ENCODE measurements around the gene YTHDF1.

The YTHDF1 gene

DNA sequence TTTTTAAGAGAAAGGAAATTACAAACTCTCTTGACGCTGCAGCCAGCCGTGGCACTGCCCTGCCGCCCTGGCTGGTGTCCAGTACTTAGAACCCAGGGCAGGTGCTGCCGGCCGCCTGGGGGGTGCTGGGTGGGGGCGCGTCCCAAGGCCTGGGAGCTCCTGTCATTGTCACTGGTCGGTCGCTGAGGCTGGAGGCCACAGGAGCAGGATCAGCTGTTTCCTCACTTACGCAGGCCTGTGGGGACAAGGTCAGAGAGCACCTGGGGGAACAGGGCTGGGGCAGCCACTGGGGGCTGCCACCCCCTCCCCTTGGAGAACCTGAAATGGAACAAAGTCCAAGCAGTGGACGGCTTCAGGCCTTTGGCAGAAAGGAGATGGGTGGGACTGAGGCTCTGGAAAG lies 25.3 kb upstream of the YTHDF1 start:
- no peak for ATAC-seq (ENCODE audit: low read depth)
- H3K36me3 Mint-ChIP-seq = no peaks in the 10 kb centered on the region
- H3K4me1 Mint-ChIP-seq = no peaks in the 10 kb centered on the region
- no peaks in the 10 kb centered on the region for H3K9me3 Mint-ChIP-seq
- H3K27ac Mint-ChIP-seq = no peak overlapping the region
- H3K4me3 Mint-ChIP-seq = no peak overlapping the region
- no peak for DNase-seq (ENCODE audit: low spot score in 2 of 2)
- peaks cover 18% of the 10 kb centered on the region for H3K27me3 Mint-ChIP-seq

DNA sequence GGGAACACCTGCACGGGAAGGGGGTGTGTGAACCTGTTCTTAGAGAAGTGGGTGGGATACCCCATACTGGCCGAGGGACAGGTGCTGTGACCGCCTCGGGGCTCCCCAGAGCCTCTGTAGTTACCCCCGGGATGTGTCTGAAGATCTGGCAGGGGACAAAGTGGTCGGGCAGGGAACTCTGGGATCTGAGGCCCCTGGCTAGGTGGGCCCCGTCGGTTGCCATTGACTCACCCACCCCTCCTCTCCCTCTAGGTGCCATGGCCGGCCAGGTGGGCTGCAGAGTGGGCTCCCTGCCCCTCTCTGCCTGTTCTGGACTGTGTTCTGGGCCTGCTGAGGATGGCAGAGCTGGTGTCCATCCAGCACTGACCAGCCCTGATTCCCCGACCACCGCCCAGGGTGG lies 24.1 kb upstream of the YTHDF1 start:
- DNase-seq (ENCODE audit: low spot score in 2 of 2) = no peak
- H3K9me3 Mint-ChIP-seq = no peaks in the 10 kb centered on the region
- H3K27ac Mint-ChIP-seq = no peak overlapping the region
- no peak for ATAC-seq (ENCODE audit: low read depth)
- no peak overlapping the region for H3K4me3 Mint-ChIP-seq
- H3K27me3 Mint-ChIP-seq = peaks cover 13% of the 10 kb centered on the region
- peaks cover 2% of the 10 kb centered on the region for H3K4me1 Mint-ChIP-seq
- no peaks in the 10 kb centered on the region for H3K36me3 Mint-ChIP-seq

- H3K4me1 Mint-ChIP-seq = peaks cover 5% of the 10 kb centered on the region
- H3K27ac Mint-ChIP-seq = no peak overlapping the region
- no peaks in the 10 kb centered on the region for H3K9me3 Mint-ChIP-seq
- H3K27me3 Mint-ChIP-seq = peaks cover 16% of the 10 kb centered on the region
- no peak for DNase-seq (ENCODE audit: low spot score in 2 of 2)
- ATAC-seq (ENCODE audit: low read depth) = no peak
- no peaks in the 10 kb centered on the region for H3K36me3 Mint-ChIP-seq
- no peak overlapping the region for H3K4me3 Mint-ChIP-seq
These were observed 23.5 kb upstream of the YTHDF1 start for GRCh38 chr20:63239431-63239830.

DNA sequence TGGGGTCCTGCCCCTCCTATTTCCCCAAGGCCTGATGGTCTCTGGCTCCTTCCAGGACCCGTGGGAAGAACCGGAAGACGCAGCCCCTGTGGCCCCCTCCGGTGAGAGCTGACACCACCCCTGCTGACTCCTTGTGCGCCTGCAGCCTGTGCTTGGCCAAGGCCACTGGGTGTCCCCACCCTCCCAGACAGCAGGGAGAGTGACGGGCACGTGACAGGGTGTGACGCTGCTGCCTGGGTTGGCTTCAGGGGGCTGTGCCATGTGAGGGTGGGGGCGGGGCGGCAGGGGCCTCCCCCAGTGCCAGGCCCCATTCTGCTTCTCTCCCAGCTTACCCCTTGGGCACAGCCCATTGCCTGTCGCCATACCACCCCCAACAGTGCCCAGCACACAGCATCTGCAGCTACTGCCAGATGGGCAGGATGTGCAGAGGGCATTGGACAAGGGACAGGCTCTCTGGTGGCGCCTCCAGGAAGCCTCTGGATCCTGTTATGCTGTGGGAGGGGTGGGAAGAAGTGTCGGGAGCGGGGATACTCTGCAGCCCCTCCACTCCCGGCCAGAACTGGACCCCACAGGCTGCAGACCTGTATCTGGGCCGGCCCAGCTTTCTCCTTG lies 22.7 kb upstream of the YTHDF1 start:
- DNase-seq (ENCODE audit: low spot score in 2 of 2) (no peak), ATAC-seq (ENCODE audit: low read depth) (peak; percentile 43)
- no peaks in the 10 kb centered on the region for H3K9me3 Mint-ChIP-seq
- H3K27me3 Mint-ChIP-seq = peaks cover 9% of the 10 kb centered on the region
- H3K27ac Mint-ChIP-seq = no peak overlapping the region
- no peaks in the 10 kb centered on the region for H3K36me3 Mint-ChIP-seq
- H3K4me3 Mint-ChIP-seq = no peak overlapping the region
- H3K4me1 Mint-ChIP-seq = peaks cover 5% of the 10 kb centered on the region

DNA sequence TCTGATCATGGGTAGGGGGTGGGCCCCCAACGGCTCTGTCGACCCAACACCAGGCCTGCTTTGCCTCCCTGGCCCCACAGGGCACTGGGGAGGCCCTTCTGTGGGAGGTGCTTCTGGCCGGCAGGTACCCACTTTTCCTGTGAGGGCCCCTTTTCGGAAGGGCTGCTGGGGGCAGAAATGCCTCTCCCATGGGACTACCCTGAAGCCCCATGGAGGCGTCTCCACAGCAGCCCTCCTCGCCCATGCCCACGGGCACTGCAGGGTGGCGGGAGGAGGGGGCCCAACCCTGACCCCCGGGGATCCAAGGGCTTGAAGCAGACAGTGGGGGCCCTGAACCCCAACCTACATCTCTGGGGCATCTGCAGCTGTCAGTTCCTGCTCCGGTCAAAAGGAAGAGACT lies 22.1 kb upstream of the YTHDF1 start:
- no peak for ATAC-seq (ENCODE audit: low read depth)
- no peak overlapping the region for H3K4me3 Mint-ChIP-seq
- no peak overlapping the region for H3K27ac Mint-ChIP-seq
- H3K9me3 Mint-ChIP-seq = no peaks in the 10 kb centered on the region
- DNase-seq (ENCODE audit: low spot score in 2 of 2) = no peak
- H3K4me1 Mint-ChIP-seq = peaks cover 5% of the 10 kb centered on the region
- peaks cover 9% of the 10 kb centered on the region for H3K27me3 Mint-ChIP-seq
- H3K36me3 Mint-ChIP-seq = no peaks in the 10 kb centered on the region

DNA sequence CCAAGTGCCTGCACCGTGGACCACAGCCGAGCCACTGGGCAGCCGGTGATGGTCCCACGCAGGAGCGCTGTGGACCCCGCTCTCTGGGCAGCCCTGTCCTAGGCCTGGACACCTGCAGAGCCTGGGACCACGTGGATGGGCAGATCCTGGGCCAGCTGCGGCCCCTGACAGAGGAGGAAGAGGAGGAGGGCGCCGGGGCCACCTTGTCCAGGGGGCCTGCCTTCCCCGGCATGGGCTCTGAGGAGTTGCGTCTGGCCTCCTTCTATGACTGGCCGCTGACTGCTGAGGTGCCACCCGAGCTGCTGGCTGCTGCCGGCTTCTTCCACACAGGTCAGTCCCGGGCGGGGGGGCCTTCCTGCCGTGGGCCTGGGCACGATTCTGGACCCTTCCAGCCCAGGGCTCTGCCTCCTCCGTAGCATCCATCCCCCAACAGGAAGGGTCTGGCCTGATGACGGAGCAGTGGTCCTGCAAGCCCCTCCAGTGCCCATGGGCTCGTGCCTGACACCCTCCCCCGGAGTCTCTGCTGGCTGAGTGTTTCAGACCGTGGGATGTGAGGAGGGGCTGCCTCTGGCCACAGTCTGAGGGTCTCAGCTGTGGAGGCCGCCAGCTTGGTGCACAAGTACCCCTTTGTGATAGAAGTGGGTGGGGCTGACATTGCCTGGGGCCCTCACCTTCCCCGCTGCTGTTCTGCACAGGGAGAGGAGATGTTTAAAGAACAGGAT lies 20.3 kb upstream of the YTHDF1 start:
- Mint-ChIP-seq H3K27me3 (peaks cover 7% of the 10 kb centered on the region), H3K27ac (no peak overlapping the region), H3K36me3 (no peaks in the 10 kb centered on the region), H3K4me1 (peaks cover 5% of the 10 kb centered on the region), H3K4me3 (no peak overlapping the region), H3K9me3 (no peaks in the 10 kb centered on the region)
- DNase-seq (ENCODE audit: low spot score in 2 of 2) (no peak), ATAC-seq (ENCODE audit: low read depth) (no peak)

- Mint-ChIP-seq H3K27me3 (peaks cover 13% of the 10 kb centered on the region), H3K9me3 (no peaks in the 10 kb centered on the region), H3K4me3 (peak within 1 kb of the TSS; percentile 32), H3K27ac (no peak within 1 kb of the TSS), H3K4me1 (peaks cover 5% of the 10 kb centered on the region), H3K36me3 (no peaks in the 10 kb centered on the region)
- DNase-seq (ENCODE audit: low spot score in 2 of 2) (no peak), ATAC-seq (ENCODE audit: low read depth) (peak; percentile 37)
These were observed 19.6 kb upstream of the YTHDF1 start, which contains the start of gene BIRC7 for GRCh38 chr20:63235399-63235983. Gene BIRC7, plus strand, starts transcription at chr20:63235905. Its CDS starts 192 bp downstream, at chr20:63236097.

DNA sequence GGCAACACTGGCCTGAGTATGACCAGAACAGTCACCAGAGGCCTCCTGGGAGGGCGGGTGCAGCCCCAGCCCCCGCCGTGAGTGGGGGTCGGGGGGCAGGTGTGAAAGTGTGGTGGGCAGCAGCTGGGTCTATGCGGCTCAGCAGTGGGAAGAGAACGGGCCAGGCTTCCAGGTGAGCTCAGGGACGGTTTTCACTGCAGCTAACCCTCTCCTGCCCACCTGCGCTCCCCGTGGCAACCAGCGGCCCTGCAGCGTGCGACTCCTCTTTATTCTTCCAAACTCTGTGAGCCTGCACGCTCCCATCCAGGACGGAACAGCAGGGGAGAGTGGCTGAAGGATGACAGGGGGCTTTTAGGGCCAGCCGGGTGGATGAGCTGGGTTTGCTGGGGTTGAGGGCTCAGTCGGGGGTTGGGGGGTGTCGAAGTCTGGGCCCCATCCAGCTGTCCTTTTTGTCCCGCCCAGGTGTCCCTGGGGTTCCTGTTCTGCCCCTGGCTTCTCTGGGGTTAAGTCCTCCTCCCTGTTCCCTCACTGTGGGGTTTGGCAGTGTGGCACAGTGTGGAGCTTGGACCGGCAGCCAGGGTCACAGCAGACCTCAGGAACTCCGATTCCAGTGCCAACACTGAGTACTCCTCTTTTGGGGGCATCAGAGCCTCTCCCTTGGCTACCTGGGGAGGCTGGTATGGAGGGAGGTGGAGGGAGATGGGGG lies 18.9 kb upstream of the YTHDF1 start:
- Mint-ChIP-seq H3K27ac (no peak overlapping the region), H3K36me3 (no peaks in the 10 kb centered on the region), H3K4me1 (peaks cover 5% of the 10 kb centered on the region), H3K9me3 (no peaks in the 10 kb centered on the region), H3K27me3 (peaks cover 17% of the 10 kb centered on the region), H3K4me3 (peak overlapping the region; percentile 32)
- ATAC-seq (ENCODE audit: low read depth) (peak; percentile 54), DNase-seq (ENCODE audit: low spot score in 2 of 2) (no peak)

DNA sequence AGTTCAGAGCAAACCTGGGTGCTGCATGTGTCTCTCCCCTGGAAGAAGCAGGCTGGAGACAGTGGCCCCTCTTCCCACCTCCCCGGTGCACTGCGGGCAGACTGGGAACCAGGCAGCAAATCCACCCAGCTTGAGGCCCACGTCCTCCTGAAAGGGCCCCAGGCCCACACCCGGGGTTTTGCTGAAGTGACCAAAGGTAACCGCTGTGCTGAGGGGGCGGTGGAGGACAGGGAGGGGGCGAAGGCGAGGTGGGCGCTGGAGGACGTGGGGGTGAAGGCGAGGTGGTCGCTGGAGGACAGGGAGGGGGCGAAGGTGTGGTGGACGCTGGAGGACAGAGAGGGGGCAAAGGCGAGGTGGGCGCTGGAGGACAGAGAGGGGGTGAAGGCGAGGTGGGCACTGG lies 18.0 kb upstream of the YTHDF1 start:
- H3K4me3 Mint-ChIP-seq = no peak overlapping the region
- no peaks in the 10 kb centered on the region for H3K9me3 Mint-ChIP-seq
- DNase-seq (ENCODE audit: low spot score in 2 of 2) = no peak
- no peaks in the 10 kb centered on the region for H3K36me3 Mint-ChIP-seq
- no peak overlapping the region for H3K27ac Mint-ChIP-seq
- H3K4me1 Mint-ChIP-seq = peaks cover 5% of the 10 kb centered on the region
- no peak for ATAC-seq (ENCODE audit: low read depth)
- peaks cover 21% of the 10 kb centered on the region for H3K27me3 Mint-ChIP-seq

- no peak overlapping the region for H3K4me3 Mint-ChIP-seq
- no peaks in the 10 kb centered on the region for H3K9me3 Mint-ChIP-seq
- H3K27ac Mint-ChIP-seq = no peak overlapping the region
- peaks cover 21% of the 10 kb centered on the region for H3K27me3 Mint-ChIP-seq
- peaks cover 5% of the 10 kb centered on the region for H3K4me1 Mint-ChIP-seq
- DNase-seq (ENCODE audit: low spot score in 2 of 2) = no peak
- no peak for ATAC-seq (ENCODE audit: low read depth)
- H3K36me3 Mint-ChIP-seq = no peaks in the 10 kb centered on the region
These were observed 17.1 kb upstream of the YTHDF1 start for GRCh38 chr20:63233061-63233344.

DNA sequence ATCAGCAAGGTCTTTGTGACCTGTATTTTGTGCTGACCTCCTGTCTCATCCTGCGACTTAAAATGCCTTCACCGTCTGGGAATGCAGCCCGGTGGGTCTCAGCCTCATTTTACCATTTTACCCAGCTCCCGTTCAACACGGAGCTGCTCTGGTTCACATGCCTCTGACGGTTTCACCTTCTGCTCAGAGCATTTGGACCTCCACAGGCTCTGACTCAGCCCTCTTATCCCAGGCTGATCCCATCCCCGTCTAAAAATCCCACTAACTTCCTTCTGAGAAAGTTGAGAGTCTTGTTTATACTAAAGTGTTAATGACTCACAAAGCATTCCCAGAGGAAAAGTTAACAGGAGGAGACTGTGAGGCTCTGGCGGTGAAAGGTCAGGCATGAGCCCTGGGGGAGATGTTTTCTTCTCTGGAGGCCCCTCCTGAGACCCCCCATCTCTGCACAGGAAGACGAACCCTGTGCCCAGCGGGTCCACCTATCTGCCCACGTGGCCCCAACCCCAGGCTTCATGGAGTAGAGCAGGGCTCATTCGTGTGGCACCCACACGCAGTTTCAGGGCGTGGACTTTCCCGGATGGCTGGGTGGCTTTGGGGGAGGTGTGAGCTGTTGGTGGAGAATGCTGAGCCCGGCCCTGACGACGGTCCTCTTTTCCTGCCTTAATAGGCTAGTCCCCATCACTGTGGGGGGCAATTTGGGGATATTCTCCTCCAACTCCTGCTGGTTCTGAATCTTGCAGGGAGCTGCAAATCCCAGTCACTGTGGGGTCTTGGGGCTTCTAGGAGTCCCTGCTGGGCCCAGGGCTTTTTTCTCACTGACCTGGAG lies 16.5 kb upstream of the YTHDF1 start:
- DNase-seq (ENCODE audit: low spot score in 2 of 2) = no peak
- no peaks in the 10 kb centered on the region for H3K9me3 Mint-ChIP-seq
- no peak for ATAC-seq (ENCODE audit: low read depth)
- no peak overlapping the region for H3K4me3 Mint-ChIP-seq
- H3K4me1 Mint-ChIP-seq = peaks cover 5% of the 10 kb centered on the region
- H3K36me3 Mint-ChIP-seq = no peaks in the 10 kb centered on the region
- no peak overlapping the region for H3K27ac Mint-ChIP-seq
- peaks cover 21% of the 10 kb centered on the region for H3K27me3 Mint-ChIP-seq

- no peak overlapping the region for H3K27ac Mint-ChIP-seq
- no peak for DNase-seq (ENCODE audit: low spot score in 2 of 2)
- H3K27me3 Mint-ChIP-seq = peaks cover 20% of the 10 kb centered on the region
These were observed 14.9 kb upstream of the YTHDF1 start for GRCh38 chr20:63230800-63231268.

DNA sequence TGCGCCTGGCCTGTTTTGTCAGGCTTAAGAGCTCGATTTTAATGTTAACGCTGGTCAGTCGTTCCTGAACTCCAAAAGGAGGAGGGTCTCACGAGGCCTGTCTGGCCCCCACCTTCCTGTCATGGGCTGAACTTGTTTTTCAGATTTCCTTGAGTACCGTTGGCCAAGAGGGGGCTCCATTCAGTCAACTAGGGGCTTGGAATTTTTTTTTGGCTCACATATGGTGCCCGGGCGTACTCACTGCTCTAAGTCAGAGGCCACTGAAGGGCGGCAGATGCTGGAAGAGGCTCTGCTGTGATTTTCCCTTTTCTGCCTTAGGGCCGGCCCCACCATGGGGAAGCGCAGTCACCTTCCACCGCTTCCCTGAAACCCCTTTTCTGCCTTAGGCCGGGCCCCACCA lies 12.9 kb upstream of the YTHDF1 start:
- no peak for DNase-seq (ENCODE audit: low spot score in 2 of 2)
- Mint-ChIP-seq H3K4me3 (no peak overlapping the region), H3K27me3 (peaks cover 17% of the 10 kb centered on the region), H3K36me3 (no peaks in the 10 kb centered on the region), H3K27ac (no peak overlapping the region), H3K4me1 (no peaks in the 10 kb centered on the region), H3K9me3 (no peaks in the 10 kb centered on the region)
- ATAC-seq (ENCODE audit: low read depth) = no peak

More at GRCh38 chr20:63230800-63231268, 14.9 kb upstream of the YTHDF1 start:
- no peak for ATAC-seq (ENCODE audit: low read depth)
- Mint-ChIP-seq H3K9me3 (no peaks in the 10 kb centered on the region), H3K36me3 (no peaks in the 10 kb centered on the region), H3K4me1 (peaks cover 5% of the 10 kb centered on the region), H3K4me3 (no peak overlapping the region)
